ENCODE measurements around the gene TMEM247. TPM values are rescaled to one million over a fixed set of nuclear protein-coding genes. Genes with fewer than 3 reads are reported as not detected.
"Not testable (repeated sequence)": the region's sequence is repeated elsewhere in the genome, so short reads cannot be mapped to it uniquely, and the experiment has no call there.

Gene TMEM247
- total RNA-seq, 1 experiment from 2014 or later: not detected

GRCh38 chr2:46510598-46511177 lies 31.3 kb downstream of the TMEM247 start:
- DNase-seq (ENCODE audit: low read depth): no peak

GRCh38 chr2:46512185-46512584 lies 32.8 kb downstream of the TMEM247 start:
- no peak for DNase-seq (ENCODE audit: low read depth)

GRCh38 chr2:46514738-46515137 lies 35.4 kb downstream of the TMEM247 start:
- no peak for DNase-seq (ENCODE audit: low read depth)

- DNase-seq (ENCODE audit: low read depth): no peak
Observed at GRCh38 chr2:46517485-46517884, 38.1 kb downstream of the TMEM247 start.

GRCh38 chr2:46518861-46519260 lies 39.5 kb downstream of the TMEM247 start:
- no peak for DNase-seq (ENCODE audit: low read depth)

- DNase-seq (ENCODE audit: low read depth): no peak
Observed at GRCh38 chr2:46519265-46519664, 39.9 kb downstream of the TMEM247 start.

GRCh38 chr2:46520130-46520711 lies 40.9 kb downstream of the TMEM247 start:
- no peak for DNase-seq (ENCODE audit: low read depth)

- DNase-seq (ENCODE audit: low read depth): peak; percentile 75
Observed at GRCh38 chr2:46521215-46521683, 41.9 kb downstream of the TMEM247 start.

- DNase-seq (ENCODE audit: low read depth): not testable (repeated sequence)
Observed at GRCh38 chr2:46522385-46522784, 43.0 kb downstream of the TMEM247 start.

GRCh38 chr2:46525522-46526155 lies 46.3 kb downstream of the TMEM247 start:
- no peak for DNase-seq (ENCODE audit: low read depth)

GRCh38 chr2:46528880-46529279 lies 49.5 kb downstream of the TMEM247 start:
- no peak for DNase-seq (ENCODE audit: low read depth)

- no peak for DNase-seq (ENCODE audit: low read depth)
Observed at GRCh38 chr2:46530639-46531038, 51.3 kb downstream of the TMEM247 start.

- no peak for DNase-seq (ENCODE audit: low read depth)
Observed at GRCh38 chr2:46531863-46532262, 52.5 kb downstream of the TMEM247 start.

Other genes starting within 250 kb of the TMEM247 start
- gene EPAS1, start 182.2 kb upstream of the TMEM247 start, total RNA-seq (2014; rRNA removed): 9.7 and 14.8 TPM in 2 replicates
- gene RHOQ, start 62.9 kb downstream of the TMEM247 start, total RNA-seq (2014; rRNA removed): 28.9 and 41.3 TPM in 2 replicates
- gene ATP6V1E2, start 63.0 kb downstream of the TMEM247 start, total RNA-seq (2014; rRNA removed): 2.6 and 3.4 TPM in 2 replicates
- gene PIGF, start 137.5 kb downstream of the TMEM247 start, total RNA-seq (2014; rRNA removed): 31.0 and 31.9 TPM in 2 replicates
- 12.4 and 15.5 TPM in 2 replicates for gene CRIPT, start 137.7 kb downstream of the TMEM247 start, total RNA-seq (2014; rRNA removed)
- 18.8 and 20.2 TPM in 2 replicates for gene SOCS5, start 219.7 kb downstream of the TMEM247 start, total RNA-seq (2014; rRNA removed)

Data from LHCN-M2 (cell line).